Stimulated activated naive CD8-positive, alpha-beta T cell treated with anti-CD3 and anti-CD28 coated beads, Interleukin-15, amount 100 ng/mL, for 72 hours (primary cell): ENCODE measurements around the gene SEC16A.

Experiments used
- ATAC-seq: fragments of 150-1000 bp; cut with Tn5 transposase; 2 replicates; pipeline ENCODE4 v1.10.0; 2021; ENCODE audit warnings: mild to moderate bottlenecking, moderate library complexity
- DNase-seq, 2 donors: peaks; one replicate each; pipeline ENCODE4 v3.0.0; 2021 to 2022
- H3K27ac Mint-ChIP-seq, 2 donors: one replicate each; pipeline ENCODE4 v1.8.0; 2022; ENCODE audit warnings: mild to moderate bottlenecking in 2 of 2, mixed read lengths in 2 of 2, moderate library complexity in 2 of 2
- H3K27me3 Mint-ChIP-seq: one replicate; pipeline ENCODE4 v1.8.0; 2022; ENCODE audit warnings: mixed read lengths
- H3K4me1 Mint-ChIP-seq: one replicate; pipeline ENCODE4 v1.8.0; 2022; ENCODE audit warnings: mild to moderate bottlenecking, mixed read lengths
- H3K4me3 Mint-ChIP-seq, 2 donors: one replicate each; pipeline ENCODE4 v1.8.0; 2022; ENCODE audit warnings: mild to moderate bottlenecking in 2 of 2, mixed read lengths in 2 of 2, moderate library complexity in 1 of 2
- H3K9me3 Mint-ChIP-seq, 2 donors: one replicate each; pipeline ENCODE4 v1.8.0; 2022; ENCODE audit warnings: mixed read lengths in 2 of 2

SEC16A gene

DNA sequence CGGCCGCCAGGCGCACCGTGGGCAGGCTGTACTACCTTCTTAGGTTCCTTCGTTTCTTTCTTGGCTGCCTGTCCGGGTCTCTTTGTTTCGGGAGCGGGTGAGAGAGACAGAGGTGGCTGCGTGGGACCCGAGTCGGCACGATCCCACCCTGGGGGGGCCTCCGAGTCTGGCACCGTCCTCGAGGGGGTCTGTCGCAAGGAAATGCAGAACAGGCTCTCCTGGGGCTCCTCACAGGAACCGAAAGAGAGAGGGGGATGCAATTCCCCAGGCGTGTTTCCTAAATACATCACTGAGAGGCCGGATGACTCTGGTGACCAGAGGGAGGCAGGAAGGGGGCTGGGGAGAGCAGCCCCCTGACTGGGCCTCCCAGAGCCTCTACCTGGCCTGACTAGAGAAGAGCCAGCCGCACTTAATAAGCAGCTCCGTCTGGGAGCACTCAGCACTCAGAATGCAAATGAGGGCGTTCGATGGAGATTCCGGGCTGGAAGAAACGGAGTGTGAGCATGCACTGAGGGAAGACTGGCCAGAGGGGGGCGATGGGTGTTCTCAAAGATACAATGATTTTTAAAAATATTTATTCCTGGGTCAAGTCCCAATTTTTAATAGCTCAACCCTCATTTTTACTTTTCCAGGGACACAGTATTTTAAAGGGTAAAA, 31.5 kb downstream of the SEC16A start:
- peak overlapping the region in 1 of 2 donors; percentile 38 for H3K27ac Mint-ChIP-seq
- H3K4me3 Mint-ChIP-seq, result no peak overlapping the region
- no peak for DNase-seq
- no peaks in the 10 kb centered on the region for H3K4me1 Mint-ChIP-seq
- H3K9me3 Mint-ChIP-seq, result no peaks in the 10 kb centered on the region
- H3K27me3 Mint-ChIP-seq, result no peaks in the 10 kb centered on the region
- ATAC-seq, result no peak

DNA sequence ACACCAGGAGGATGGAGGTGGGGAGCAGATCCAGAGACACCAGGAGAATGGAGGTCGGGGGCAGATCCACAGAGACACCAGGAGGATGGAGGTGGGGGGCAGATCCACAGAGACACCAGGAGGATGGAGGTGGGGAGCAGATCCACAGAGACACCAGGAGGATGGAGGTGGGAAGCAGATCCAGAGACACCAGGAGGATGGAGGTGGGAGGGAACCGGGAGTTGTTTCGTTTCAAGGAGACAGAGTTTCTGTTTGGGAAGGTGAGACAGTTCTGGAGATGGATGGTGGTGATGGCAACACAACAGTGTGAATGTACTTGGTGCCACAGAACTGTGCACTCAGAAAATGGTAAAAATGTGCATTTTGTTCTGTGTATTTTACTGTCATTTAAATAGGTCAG, 34.2 kb downstream of the SEC16A start:
- ATAC-seq, result no peak
- no peak for DNase-seq
- no peak overlapping the region for H3K4me3 Mint-ChIP-seq
- no peak overlapping the region for H3K27ac Mint-ChIP-seq
- peaks cover 6% of the 10 kb centered on the region for H3K4me1 Mint-ChIP-seq
- H3K9me3 Mint-ChIP-seq, result no peaks in the 10 kb centered on the region
- H3K27me3 Mint-ChIP-seq, result no peaks in the 10 kb centered on the region

DNA sequence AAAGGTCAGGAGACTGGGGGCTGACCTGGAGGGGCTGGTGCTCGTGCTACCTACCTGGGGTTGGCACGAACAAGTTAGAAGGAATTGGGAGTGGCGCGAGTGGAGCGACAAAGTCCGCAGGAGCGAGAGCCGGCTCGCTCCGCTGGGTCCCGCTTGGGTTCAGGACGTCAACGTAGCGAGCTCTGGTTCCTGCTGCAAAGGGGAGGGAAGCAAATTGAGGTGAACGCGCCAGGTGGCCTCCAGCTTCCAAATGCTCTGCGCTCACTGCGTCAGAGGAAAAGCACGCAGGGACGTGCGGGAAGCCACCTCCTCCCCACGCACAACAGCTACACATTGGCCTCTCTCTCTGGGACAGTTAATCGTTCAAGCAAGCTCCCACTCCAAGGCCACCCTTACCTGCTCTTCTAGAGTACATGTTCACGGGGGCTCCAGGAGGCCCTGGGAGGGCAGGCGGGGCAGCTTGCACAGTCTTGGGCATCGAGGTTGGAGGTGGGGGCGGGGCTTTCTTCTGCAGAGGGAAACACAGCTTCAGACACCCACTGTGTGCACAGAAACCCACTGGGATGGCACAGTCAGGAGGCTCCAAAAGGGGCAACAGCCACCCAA, 35.6 kb downstream of the SEC16A start:
- no peaks in the 10 kb centered on the region for H3K27me3 Mint-ChIP-seq
- H3K27ac Mint-ChIP-seq, result peak overlapping the region in 1 of 2 donors; percentile 61
- H3K9me3 Mint-ChIP-seq, result no peaks in the 10 kb centered on the region
- no peak overlapping the region for H3K4me3 Mint-ChIP-seq
- peaks cover 8% of the 10 kb centered on the region for H3K4me1 Mint-ChIP-seq
- DNase-seq (no peak), ATAC-seq (no peak)

DNA sequence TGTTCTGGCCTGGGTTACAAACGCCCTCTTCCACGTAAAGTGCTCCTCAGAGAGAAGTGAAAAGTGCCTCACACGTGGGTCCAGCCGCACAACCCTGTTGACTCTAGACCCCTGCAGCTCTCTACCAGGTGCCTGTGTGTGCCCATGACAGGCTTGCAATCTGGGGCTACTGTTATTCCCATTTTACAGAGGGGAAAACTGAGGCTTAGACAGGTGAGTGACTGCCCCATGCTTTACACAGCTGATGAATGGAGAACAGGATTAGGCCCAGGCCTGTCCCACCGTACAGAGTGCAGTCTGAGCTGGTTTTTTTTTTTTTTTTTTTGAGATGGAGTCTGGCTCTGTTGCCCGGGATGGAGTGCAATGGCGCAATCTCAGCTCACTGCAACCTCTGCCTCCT, 37.0 kb downstream of the SEC16A start:
- Mint-ChIP-seq H3K4me3 (no peak overlapping the region), H3K4me1 (peaks cover 8% of the 10 kb centered on the region), H3K27ac (peak overlapping the region in 1 of 2 donors; percentile 67), H3K27me3 (no peaks in the 10 kb centered on the region), H3K9me3 (no peaks in the 10 kb centered on the region)
- DNase-seq, result no peak
- no peak for ATAC-seq

DNA sequence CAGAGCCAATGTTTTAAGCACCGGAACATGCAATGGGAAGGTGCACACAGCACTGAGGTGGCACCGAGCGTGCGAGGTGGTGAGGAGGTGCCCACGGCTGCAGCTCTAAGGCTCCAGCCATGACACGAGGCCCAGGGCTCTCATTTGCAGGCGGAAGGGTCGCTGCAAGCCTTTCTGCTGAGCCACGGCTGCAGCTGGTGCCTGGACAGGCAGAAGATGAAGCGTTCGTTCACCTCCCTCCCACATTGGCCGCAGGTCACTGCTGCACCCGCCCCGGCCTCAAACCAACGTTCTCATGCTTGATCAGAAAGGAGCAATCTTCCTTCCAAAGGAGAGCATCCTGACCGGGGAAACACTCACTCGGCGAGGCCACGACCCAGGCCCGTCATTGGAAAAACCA, 38.7 kb downstream of the SEC16A start:
- no peak for DNase-seq
- no peaks in the 10 kb centered on the region for H3K27me3 Mint-ChIP-seq
- H3K27ac Mint-ChIP-seq, result peak overlapping the region in 1 of 2 donors; percentile 14
- peaks cover 8% of the 10 kb centered on the region for H3K4me1 Mint-ChIP-seq
- H3K4me3 Mint-ChIP-seq, result no peak overlapping the region
- no peaks in the 10 kb centered on the region for H3K9me3 Mint-ChIP-seq
- ATAC-seq, result no peak

DNA sequence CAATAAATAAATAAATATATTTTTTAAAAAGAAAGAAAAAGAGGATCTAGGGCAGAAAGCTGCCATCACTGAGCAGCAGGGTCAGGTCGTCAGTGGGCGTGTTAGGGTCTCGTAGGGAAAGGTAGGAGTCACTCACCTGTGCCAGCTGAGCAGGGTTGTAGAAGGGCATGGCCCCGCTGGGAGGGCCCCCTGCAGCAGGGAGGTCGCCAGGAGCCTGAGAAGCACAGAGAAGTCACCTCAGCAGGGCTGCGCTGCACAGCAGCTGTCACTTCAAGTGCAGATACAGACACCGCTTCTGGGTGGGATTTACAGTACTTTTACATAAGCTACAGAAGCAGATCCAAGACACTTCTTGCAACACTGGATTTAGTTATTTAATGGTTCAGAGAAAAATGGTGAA, 39.2 kb downstream of the SEC16A start:
- Mint-ChIP-seq H3K4me1 (peaks cover 8% of the 10 kb centered on the region), H3K27ac (peak overlapping the region in 1 of 2 donors; percentile 14), H3K4me3 (no peak overlapping the region), H3K27me3 (no peaks in the 10 kb centered on the region), H3K9me3 (no peaks in the 10 kb centered on the region)
- DNase-seq, result no peak
- ATAC-seq, result no peak

DNA sequence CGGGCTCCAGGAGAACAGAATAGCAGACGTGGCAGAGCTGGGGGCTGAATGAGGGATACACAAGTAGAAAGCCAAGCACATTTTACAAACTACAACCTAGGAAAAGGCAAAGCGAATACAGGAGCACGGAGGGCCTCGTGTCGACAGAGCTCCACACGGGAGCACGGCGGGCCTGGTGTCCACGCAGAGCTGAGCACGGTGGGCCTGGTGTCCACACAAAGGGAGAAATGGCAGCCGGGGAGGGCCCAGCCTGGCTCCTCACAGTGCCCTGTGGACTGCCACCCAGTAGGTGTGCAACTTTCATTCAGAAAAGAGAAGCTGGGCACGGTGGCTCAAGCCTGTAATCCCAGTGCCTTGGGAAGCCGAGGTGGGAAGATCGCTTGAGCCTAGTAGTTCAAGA, 39.8 kb downstream of the SEC16A start:
- Mint-ChIP-seq H3K4me1 (peaks cover 12% of the 10 kb centered on the region), H3K4me3 (no peak overlapping the region), H3K9me3 (no peaks in the 10 kb centered on the region), H3K27ac (peak overlapping the region in 1 of 2 donors; percentile 31), H3K27me3 (no peaks in the 10 kb centered on the region)
- ATAC-seq, result no peak
- no peak for DNase-seq

DNA sequence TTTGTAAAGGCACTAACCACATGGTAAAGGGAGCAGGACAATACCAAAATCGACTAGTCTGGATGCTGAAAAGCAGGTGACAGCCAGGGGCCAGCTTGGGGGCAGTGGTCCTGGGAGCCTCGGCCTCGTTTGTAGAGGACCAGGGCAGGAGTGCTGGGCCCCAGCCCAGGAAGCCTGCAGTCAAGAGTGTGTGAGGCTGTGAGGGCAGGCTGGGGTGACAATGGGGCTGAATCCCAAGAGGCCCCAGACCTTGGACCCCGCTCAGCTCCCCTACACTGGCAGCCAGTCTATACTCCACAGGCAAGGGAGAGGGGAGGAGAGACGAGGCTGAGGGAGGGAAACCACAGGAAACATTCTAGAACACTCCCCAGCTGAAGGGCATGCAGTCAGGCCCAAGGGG, 40.6 kb downstream of the SEC16A start:
- no peaks in the 10 kb centered on the region for H3K27me3 Mint-ChIP-seq
- peak overlapping the region in 1 of 2 donors; percentile 15 for H3K4me3 Mint-ChIP-seq
- ATAC-seq (no peak), DNase-seq (no peak)
- peaks cover 20% of the 10 kb centered on the region for H3K4me1 Mint-ChIP-seq
- no peaks in the 10 kb centered on the region for H3K9me3 Mint-ChIP-seq
- peak overlapping the region in 1 of 2 donors; percentile 33 for H3K27ac Mint-ChIP-seq

DNA sequence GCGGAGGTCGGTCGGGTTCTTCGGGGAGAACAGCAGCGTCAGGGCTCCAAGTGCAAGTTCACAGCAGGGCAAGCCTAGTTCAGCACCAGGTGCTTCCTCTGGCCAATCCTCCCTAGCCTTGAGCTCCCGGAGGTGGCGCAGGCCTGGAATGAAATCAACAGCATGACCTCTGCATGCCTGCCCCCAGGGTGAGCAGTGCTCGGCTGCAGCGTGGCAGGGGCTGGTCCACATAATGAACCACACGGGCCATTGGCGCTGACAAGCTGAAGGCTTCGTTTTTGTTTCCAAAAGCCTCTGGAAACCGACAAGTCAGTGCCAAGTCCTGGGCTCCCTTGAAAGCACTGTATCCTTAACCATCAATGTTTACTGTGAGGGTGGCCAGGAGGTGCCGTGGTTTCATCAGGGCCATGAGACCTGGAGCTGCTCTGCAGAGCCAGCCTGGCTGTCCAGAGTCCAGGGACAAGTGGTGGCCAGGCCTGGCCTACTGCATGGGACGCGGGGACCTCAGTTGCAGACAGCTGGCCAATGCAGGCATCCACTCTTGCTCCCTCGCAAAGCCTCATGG, 41.1 kb downstream of the SEC16A start:
- H3K27ac Mint-ChIP-seq, result no peak overlapping the region
- no peaks in the 10 kb centered on the region for H3K27me3 Mint-ChIP-seq
- no peaks in the 10 kb centered on the region for H3K9me3 Mint-ChIP-seq
- ATAC-seq, result no peak
- peaks cover 25% of the 10 kb centered on the region for H3K4me1 Mint-ChIP-seq
- DNase-seq, result no peak
- no peak overlapping the region for H3K4me3 Mint-ChIP-seq

DNA sequence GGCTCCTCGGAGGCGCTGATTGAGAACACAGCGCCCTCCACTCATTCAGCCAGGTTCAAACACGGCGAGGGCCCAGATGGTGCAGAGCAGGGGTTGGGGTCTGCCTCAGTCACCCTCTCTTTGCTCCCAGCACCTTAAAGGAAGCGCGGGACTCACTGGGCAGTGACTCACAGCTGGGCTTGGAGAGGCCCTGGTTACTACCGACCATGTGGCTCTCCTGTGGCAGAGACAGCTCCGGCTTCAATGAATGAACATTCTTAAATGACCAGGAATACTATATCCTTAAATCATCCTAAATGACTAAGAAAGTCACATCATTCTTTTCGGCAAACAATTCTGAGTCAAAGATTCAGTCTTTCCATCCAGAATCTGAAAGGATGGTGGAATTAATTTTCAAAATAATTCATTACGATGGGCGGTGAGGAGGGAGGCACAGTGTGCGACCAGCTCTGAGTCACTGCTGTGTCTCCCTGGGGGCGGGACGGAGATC, 41.6 kb downstream of the SEC16A start:
- H3K4me3 Mint-ChIP-seq, result no peak overlapping the region
- H3K27ac Mint-ChIP-seq, result no peak overlapping the region

DNA sequence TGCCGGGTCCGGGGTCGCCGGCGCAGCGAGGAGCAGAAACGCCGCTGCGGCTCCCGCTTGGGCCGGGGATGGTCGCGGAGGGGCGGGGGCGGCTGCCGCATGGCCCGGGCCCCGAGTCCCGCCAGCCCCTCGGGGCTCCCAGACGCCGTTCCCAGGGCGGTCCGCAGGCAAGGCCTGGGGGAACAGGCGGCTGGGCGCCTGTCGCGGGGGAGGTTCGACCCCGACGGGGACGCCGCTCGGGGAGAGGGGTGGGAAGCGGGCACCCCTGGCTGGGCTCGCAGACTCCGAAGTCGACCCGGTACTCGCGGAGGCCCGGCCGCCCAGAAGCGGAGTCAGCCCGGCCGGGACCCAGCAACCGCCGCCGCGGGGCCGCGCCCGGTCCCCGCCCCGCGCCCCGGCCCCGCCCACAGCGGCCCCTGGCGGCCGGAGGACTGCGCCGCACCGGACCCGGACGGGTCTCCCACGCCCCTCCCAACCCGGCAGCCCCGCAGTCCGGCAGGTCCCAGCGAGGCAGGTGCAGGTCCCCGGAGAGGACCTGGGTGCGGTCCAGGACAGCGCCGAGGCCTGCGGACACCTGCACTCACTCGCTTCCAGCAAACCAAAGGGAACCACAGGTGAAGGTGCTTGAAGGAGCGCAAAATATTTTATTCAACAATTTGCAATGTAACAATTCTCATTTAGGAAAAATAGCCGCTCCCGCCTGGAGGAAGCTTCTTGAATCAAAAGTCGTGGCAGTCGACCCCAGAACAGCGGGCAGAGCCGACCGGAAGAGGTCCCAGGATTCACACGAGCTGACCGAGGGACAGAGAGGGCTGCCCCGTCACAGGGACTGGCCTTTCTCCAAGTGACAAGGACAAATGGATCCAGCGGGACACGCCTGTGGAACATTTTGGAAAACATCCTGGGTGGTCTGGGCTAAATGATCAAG, 43.1 kb downstream of the SEC16A start, which contains the start of gene INPP5E:
Gene INPP5E, minus strand, starts transcription at position 365 of the 928 bp plus-strand sequence. CDS start 426 bp downstream, outside the sequence.
- Mint-ChIP-seq H3K4me3 (peak within 1 kb of the TSS; percentile 86 to 89), H3K9me3 (no peaks in the 10 kb centered on the region), H3K4me1 (peaks cover 37% of the 10 kb centered on the region), H3K27ac (peak within 1 kb of the TSS in 1 of 2 donors; percentile 96), H3K27me3 (no peaks in the 10 kb centered on the region)
- ATAC-seq (peak; percentile 84), DNase-seq (peak; percentile 81 to 91)

More for the DNA sequence above, 41.6 kb downstream of the SEC16A start:
- H3K9me3 Mint-ChIP-seq, result no peaks in the 10 kb centered on the region
- ATAC-seq (no peak), DNase-seq (no peak)
- H3K4me1 Mint-ChIP-seq, result peaks cover 30% of the 10 kb centered on the region
- no peaks in the 10 kb centered on the region for H3K27me3 Mint-ChIP-seq

DNA sequence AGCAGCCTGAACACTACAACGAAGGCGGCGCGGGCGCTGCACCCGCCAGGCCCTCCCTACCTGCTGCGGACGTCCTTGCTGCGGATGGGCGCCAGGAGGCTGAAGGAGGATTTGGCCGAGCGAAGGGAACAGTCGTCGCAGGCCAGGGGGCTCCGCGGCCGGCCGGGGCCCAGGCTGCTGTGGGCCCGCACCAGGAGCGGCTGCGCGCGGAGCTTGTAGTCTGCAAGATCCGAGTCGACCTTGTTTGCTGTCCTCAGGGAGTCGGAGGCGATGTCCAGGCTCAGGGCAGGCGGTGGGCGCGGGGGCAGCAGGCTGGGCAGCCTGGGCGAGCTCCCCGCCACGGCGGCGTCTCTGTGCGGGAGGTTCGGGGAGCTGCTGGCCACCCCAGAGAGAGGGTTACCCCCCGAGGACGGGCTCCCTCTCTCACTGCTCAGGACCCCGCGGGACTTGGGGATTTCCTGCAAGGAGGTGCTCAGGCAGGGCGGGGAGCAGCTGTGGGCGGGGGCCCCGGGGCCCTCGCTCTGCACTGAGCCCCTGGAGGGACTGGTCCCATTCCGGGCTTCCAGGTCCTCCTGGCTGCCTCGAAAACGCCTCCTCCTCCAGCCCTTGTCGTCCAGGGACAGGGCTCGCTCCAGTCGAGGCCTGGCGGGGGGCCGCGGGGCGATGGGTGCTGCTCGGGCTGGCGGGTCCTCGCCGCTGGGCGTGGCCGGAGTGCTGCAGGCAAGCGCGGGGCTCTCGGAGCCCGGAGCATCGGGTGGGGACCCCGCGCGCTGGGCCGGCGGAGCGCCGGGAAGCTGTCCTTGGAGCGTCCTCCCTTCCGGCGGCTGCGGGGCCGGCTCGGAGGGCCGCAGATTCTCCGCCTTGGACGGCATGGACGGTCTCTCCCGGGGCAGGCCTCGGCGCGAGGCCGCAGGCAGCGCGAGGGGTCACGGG, 44.0 kb downstream of the SEC16A start:
- DNase-seq, result peak; percentile 68 to 70
- Mint-ChIP-seq H3K4me3 (peak overlapping the region; percentile 86 to 89), H3K4me1 (peaks cover 32% of the 10 kb centered on the region), H3K9me3 (no peaks in the 10 kb centered on the region), H3K27me3 (no peaks in the 10 kb centered on the region), H3K27ac (peak overlapping the region; percentile 78 to 96)
- ATAC-seq, result peak; percentile 83

DNA sequence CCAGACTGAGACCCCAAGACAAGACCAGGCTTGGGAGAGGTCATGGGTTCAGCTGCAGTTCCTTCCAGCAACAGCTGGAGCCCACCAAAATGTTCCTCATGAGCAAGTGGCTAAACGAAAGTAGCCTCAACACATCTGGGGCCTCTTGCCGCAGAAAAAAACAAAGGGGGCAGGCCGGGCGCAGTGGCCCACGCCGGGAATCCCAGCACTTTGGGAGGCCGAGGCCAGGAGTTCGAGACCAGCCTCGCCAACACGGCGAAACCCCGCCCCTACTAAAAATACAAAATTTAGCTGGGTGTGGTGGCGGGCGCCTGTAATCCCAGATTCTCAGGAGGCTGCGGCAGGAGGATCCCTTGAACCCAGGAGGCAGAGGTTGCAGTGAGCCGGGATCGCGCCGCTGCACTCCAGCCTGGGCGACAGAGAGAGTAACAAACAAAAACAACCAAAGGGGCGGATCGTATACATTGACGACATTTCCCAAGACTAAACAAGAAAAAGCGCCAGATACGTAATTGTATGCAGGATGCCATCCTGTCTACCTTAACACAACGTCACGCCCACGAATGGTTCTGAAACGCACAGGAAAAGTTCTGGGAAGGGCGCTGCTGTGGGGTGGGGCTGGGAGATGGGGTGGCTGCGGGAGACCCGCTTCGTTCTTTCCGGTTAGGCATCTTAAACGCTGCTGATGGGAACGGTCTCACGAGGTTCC, 44.8 kb downstream of the SEC16A start:
- ATAC-seq (no peak), DNase-seq (no peak)
- H3K4me3 Mint-ChIP-seq, result peak overlapping the region; percentile 86 to 89
- no peaks in the 10 kb centered on the region for H3K27me3 Mint-ChIP-seq
- H3K27ac Mint-ChIP-seq, result peak overlapping the region; percentile 78 to 96
- no peaks in the 10 kb centered on the region for H3K9me3 Mint-ChIP-seq
- peaks cover 29% of the 10 kb centered on the region for H3K4me1 Mint-ChIP-seq

DNA sequence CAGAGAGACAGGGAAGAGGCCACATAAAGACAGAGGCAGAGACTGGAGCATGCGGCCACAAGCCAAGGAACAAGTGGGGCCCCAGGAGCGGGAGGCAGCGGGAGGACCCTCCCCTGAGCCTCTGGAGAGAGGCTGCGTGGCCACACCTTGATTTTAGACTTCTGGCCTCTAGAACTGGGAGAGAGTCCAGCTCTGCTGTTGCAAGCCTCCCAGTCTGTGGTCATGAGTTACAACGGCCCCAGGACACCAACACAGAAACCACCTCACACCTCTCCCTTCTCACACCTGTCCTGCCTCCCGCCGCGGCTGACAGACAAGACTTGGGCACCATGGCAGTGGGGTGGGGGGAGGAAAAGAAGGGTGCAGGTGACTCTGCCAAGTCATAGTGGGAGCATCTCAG, 45.4 kb downstream of the SEC16A start:
- Mint-ChIP-seq H3K27ac (no peak overlapping the region), H3K9me3 (no peaks in the 10 kb centered on the region), H3K4me1 (peaks cover 29% of the 10 kb centered on the region), H3K4me3 (peak overlapping the region; percentile 86 to 89), H3K27me3 (no peaks in the 10 kb centered on the region)
- ATAC-seq, result no peak
- DNase-seq, result no peak
